ENCODE data around the gene TDRD3.
"Not testable (repeated sequence)": the region's sequence is repeated elsewhere in the genome, so short reads cannot be mapped to it uniquely, and the experiment has no call there.

Gene TDRD3

GRCh38 chr13:60398907-60399589 lies 2.0 kb downstream of the TDRD3 start:
- no peak for DNase-seq

- no peak for DNase-seq
Observed at GRCh38 chr13:60402022-60402421, 5.0 kb downstream of the TDRD3 start.

- DNase-seq = no peak
Observed at GRCh38 chr13:60407095-60407494, 10.1 kb downstream of the TDRD3 start.

GRCh38 chr13:60407852-60408251 lies 10.8 kb downstream of the TDRD3 start:
- not testable (repeated sequence) for DNase-seq

- DNase-seq = not testable (repeated sequence)
Observed at GRCh38 chr13:60409574-60410292, 12.7 kb downstream of the TDRD3 start.

GRCh38 chr13:60410299-60410698 lies 13.3 kb downstream of the TDRD3 start:
- no peak for DNase-seq

GRCh38 chr13:60411464-60411863 lies 14.4 kb downstream of the TDRD3 start:
- no peak for DNase-seq

- no peak for DNase-seq
Observed at GRCh38 chr13:60411983-60412382, 15.0 kb downstream of the TDRD3 start.

GRCh38 chr13:60412909-60413616 lies 16.0 kb downstream of the TDRD3 start:
- DNase-seq = no peak

- DNase-seq = no peak
Observed at GRCh38 chr13:60414177-60414576, 17.2 kb downstream of the TDRD3 start.

GRCh38 chr13:60417734-60418133 lies 20.7 kb downstream of the TDRD3 start:
- DNase-seq = no peak

- no peak for DNase-seq
Observed at GRCh38 chr13:60418954-60419353, 21.9 kb downstream of the TDRD3 start.

GRCh38 chr13:60425332-60425731 lies 28.3 kb downstream of the TDRD3 start:
- no peak for DNase-seq

- DNase-seq = no peak
Observed at GRCh38 chr13:60426075-60426474, 29.1 kb downstream of the TDRD3 start.

GRCh38 chr13:60427285-60427684 lies 30.3 kb downstream of the TDRD3 start:
- DNase-seq = no peak

GRCh38 chr13:60431108-60431700 lies 34.2 kb downstream of the TDRD3 start:
- DNase-seq = no peak

GRCh38 chr13:60433505-60433904 lies 36.5 kb downstream of the TDRD3 start:
- DNase-seq = no peak

- no peak for DNase-seq
Observed at GRCh38 chr13:60435762-60436374, 38.8 kb downstream of the TDRD3 start.

- no peak for DNase-seq
Observed at GRCh38 chr13:60439201-60439600, 42.2 kb downstream of the TDRD3 start.

GRCh38 chr13:60441761-60442160 lies 44.7 kb downstream of the TDRD3 start:
- no peak for DNase-seq

GRCh38 chr13:60448907-60449510 lies 52.0 kb downstream of the TDRD3 start:
- no peak for DNase-seq

GRCh38 chr13:60453490-60453889 lies 56.5 kb downstream of the TDRD3 start:
- no peak for DNase-seq

GRCh38 chr13:60454425-60454824 lies 57.4 kb downstream of the TDRD3 start:
- DNase-seq = no peak

Data from stimulated activated CD4-positive, alpha-beta T cell treated with anti-CD3 and anti-CD28 coated beads, Interleukin-4, amount 100 ng/mL, for 1 hour (primary cell).